ENCODE measurements around the gene F8. TPM values are rescaled to one million over a fixed set of nuclear protein-coding genes. Genes with fewer than 3 reads are reported as not detected.

The F8 gene
- total and polyA plus RNA-seq, 2 experiments from 2014 or later, result 4.5 to 7.5 TPM

DNA sequence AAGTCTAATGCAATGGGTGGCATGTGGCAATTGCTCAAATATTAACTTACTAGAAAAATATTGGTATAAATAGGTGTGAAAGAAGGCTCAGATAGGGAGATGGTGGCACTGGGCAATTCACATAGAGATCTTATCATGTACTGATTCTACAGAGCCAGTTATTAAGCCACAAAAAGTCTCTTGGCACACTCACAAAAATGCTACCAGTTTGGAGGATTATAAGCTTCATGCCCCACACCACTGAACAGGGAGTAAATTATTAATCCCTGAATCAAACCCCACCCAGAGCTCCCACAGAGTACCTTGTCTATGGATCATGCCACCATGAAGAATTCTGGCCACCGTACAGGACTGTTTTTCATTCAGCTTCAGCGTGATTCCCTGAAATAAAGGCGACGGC lies 231.1 kb downstream of the F8 start:
- no peak for DNase-seq (ENCODE audit: low read depth in 1 of 2, low spot score in 1 of 2)
- Histone ChIP-seq H3K36me3 (no peaks in the 10 kb centered on the region), H3K4me3 (no peak overlapping the region), H3K4me1 (ENCODE audit: low read depth) (no peaks in the 10 kb centered on the region), H3K27ac (no peak overlapping the region), H3K27me3 (no peaks in the 10 kb centered on the region), H3K9me3 (ENCODE audit: low read depth) (no peaks in the 10 kb centered on the region)
- TF ChIP-seq, protein P1, sequence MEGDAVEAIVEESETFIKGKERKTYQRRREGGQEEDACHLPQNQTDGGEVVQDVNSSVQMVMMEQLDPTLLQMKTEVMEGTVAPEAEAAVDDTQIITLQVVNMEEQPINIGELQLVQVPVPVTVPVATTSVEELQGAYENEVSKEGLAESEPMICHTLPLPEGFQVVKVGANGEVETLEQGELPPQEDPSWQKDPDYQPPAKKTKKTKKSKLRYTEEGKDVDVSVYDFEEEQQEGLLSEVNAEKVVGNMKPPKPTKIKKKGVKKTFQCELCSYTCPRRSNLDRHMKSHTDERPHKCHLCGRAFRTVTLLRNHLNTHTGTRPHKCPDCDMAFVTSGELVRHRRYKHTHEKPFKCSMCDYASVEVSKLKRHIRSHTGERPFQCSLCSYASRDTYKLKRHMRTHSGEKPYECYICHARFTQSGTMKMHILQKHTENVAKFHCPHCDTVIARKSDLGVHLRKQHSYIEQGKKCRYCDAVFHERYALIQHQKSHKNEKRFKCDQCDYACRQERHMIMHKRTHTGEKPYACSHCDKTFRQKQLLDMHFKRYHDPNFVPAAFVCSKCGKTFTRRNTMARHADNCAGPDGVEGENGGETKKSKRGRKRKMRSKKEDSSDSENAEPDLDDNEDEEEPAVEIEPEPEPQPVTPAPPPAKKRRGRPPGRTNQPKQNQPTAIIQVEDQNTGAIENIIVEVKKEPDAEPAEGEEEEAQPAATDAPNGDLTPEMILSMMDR (IDR thresholded peaks at IDR 0.05; ENCODE audit: low read depth, low read length), result no peak

Other genes with a start within 250 kb of the F8 start
- 22.5 and 24.1 TPM in 2 replicates for gene MPP1, start 217.2 kb downstream of the F8 start, total RNA-seq
- gene MPP1, start 217.2 kb downstream of the F8 start, polyA plus RNA-seq, result 28.5 and 36.4 TPM in 2 replicates
- not detected in 2 replicates for gene SMIM9, start 188.1 kb downstream of the F8 start, total RNA-seq
- not detected in 2 replicates for gene SMIM9, start 188.1 kb downstream of the F8 start, polyA plus RNA-seq
- gene F8A1, start 136.4 kb downstream of the F8 start, total RNA-seq, result 16.0 and 16.8 TPM in 2 replicates
- 39.0 and 42.8 TPM in 2 replicates for gene F8A1, start 136.4 kb downstream of the F8 start, polyA plus RNA-seq
- 51.0 and 62.6 TPM in 2 replicates for gene FUNDC2, start 4.1 kb upstream of the F8 start, total RNA-seq
- gene FUNDC2, start 4.1 kb upstream of the F8 start, polyA plus RNA-seq, result 119 and 126 TPM in 2 replicates
- 23.3 and 48.7 TPM in 2 replicates for gene CMC4, start 48.4 kb upstream of the F8 start, total RNA-seq
- gene CMC4, start 48.4 kb upstream of the F8 start, polyA plus RNA-seq, result 25.6 and 32.0 TPM in 2 replicates
- 1.7 and 2.3 TPM in 2 replicates for gene MTCP1, start 48.4 kb upstream of the F8 start, total RNA-seq
- 32.4 and 42.2 TPM in 2 replicates for gene MTCP1, start 48.4 kb upstream of the F8 start, polyA plus RNA-seq
- gene BRCC3, start 48.8 kb upstream of the F8 start, total RNA-seq, result 6.0 and 7.6 TPM in 2 replicates
- gene BRCC3, start 48.8 kb upstream of the F8 start, polyA plus RNA-seq, result 24.7 and 28.0 TPM in 2 replicates
- gene VBP1, start 193.7 kb upstream of the F8 start, total RNA-seq, result 42.8 and 50.2 TPM in 2 replicates
- 116 and 121 TPM in 2 replicates for gene VBP1, start 193.7 kb upstream of the F8 start, polyA plus RNA-seq
- gene RAB39B, start 241.8 kb upstream of the F8 start, total RNA-seq, result 1.7 and 2.1 TPM in 2 replicates
- 3.0 and 4.2 TPM in 2 replicates for gene RAB39B, start 241.8 kb upstream of the F8 start, polyA plus RNA-seq

Measured in cardiac muscle cell (in vitro differentiated cells and primary cell).